BLaER1 (cell line): ENCODE measurements around the gene SSBP2.

ENCODE experiments used
- H3K27ac ChIP-seq: shearing (Covaris generic); formaldehyde crosslinking; 2 replicates; pipeline ENCODE4 v1.8.1; 2022
- H3K27me3 ChIP-seq: shearing (Covaris generic); formaldehyde crosslinking; 2 replicates; pipeline ENCODE4 v1.8.1; 2022
- H3K36me3 ChIP-seq: shearing (Covaris generic); formaldehyde crosslinking; 2 replicates; pipeline ENCODE4 v1.8.1; 2022
- H3K4me1 ChIP-seq: shearing (Covaris generic); formaldehyde crosslinking; 2 replicates; pipeline ENCODE4 v1.8.1; 2022
- H3K4me2 ChIP-seq: shearing (Covaris generic); formaldehyde crosslinking; 2 replicates; pipeline ENCODE4 v1.8.1; 2022
- H3K4me3 ChIP-seq: shearing (Covaris generic); formaldehyde crosslinking; 2 replicates; pipeline ENCODE4 v1.8.1; 2022
- H3K9ac ChIP-seq: shearing (Covaris generic); formaldehyde crosslinking; 2 replicates; pipeline ENCODE4 v1.8.1; 2022
- H3K9me3 ChIP-seq: shearing (Covaris generic); formaldehyde crosslinking; 2 replicates; pipeline ENCODE4 v1.8.1; 2022
- H4K20me1 ChIP-seq: shearing (Covaris generic); formaldehyde crosslinking; 2 replicates; pipeline ENCODE4 v1.8.1; 2022
- Cebpa-rat ChIP-seq: shearing (Covaris generic); IDR thresholded peaks from 2 replicates; pipeline ENCODE4 v1.8.1; 2022

SSBP2 gene

DNA sequence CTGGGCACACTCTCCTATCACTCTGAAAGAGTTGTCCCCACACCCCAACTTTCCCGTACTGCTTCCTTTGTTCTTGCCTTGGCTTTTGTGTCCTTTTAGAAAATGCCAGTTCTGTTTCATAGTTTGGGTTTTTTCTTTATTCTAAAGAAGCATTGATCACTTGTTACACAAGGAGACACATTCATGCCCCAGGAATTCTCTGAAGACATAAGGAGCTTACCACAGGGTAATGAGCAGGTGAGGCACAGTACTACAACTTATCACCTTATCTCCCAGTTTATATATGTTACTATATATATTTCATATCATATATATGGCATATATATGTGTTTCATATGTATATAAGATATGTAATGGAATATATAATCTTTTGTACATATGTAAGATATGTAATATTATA lies 6.5 kb upstream of the SSBP2 start:
- Histone ChIP-seq H3K9me3 (no peaks in the 10 kb centered on the region; the same call in 1 of the 2 replicates), H3K4me3 (no peak overlapping the region), H3K27ac (no peak overlapping the region), H3K4me2 (no peak overlapping the region), H4K20me1 (no peaks in the 10 kb centered on the region), H3K9ac (no peak overlapping the region), H3K36me3 (no peaks in the 10 kb centered on the region), H3K4me1 (peaks cover 21% of the 10 kb centered on the region), H3K27me3 (no peaks in the 10 kb centered on the region)
- TF ChIP-seq Cebpa-rat = no peak

DNA sequence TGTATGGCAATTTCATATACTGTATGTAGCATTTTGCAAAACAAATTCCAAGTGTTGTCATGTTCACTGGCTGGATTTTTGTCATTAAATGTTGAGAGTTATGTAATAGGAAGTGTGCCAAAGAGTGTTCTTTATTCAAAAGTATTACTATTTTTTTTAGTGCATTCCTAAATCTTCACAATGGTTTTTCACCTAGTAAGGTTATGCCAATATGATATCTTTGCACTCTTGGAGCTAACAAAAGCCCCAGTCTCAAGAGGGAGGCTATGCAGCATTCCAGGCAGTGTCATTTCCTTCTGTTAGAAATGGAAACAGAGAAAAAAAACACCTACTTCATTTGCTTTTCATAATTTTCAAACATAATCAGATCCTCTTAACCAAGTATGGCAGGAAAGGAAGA lies 5.1 kb upstream of the SSBP2 start:
- no peak overlapping the region for H3K4me2 ChIP-seq
- TF ChIP-seq Cebpa-rat = no peak
- H4K20me1 ChIP-seq = no peaks in the 10 kb centered on the region
- no peak overlapping the region for H3K27ac ChIP-seq
- no peaks in the 10 kb centered on the region; the same call in 1 of the 2 replicates for H3K9me3 ChIP-seq
- no peak overlapping the region for H3K9ac ChIP-seq
- no peaks in the 10 kb centered on the region for H3K27me3 ChIP-seq
- peaks cover 28% of the 10 kb centered on the region for H3K4me1 ChIP-seq
- H3K4me3 ChIP-seq = no peak overlapping the region
- H3K36me3 ChIP-seq = no peaks in the 10 kb centered on the region

DNA sequence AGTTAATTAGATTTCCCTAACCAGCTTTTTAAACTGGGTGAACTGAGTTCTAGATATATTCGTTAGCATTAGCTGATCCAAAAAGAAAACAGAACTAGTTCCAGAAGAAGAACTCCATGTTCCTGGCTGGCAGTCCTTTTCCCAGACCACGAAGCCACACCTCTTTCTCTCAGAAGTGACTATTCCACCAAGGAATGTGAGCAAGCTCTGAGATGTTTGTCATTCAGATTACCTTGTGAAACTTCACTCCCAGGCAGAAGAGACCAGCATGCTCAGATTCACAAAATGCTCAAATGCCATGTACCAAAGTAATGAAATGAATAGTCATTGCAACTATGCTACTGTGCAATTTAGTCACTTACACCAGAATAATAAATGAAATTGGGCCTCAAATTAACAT lies 4.4 kb upstream of the SSBP2 start:
- no peaks in the 10 kb centered on the region for H3K27me3 ChIP-seq
- H3K9me3 ChIP-seq = no peaks in the 10 kb centered on the region; the same call in 1 of the 2 replicates
- H4K20me1 ChIP-seq = no peaks in the 10 kb centered on the region
- H3K4me2 ChIP-seq = no peak overlapping the region
- no peak overlapping the region for H3K9ac ChIP-seq
- H3K4me1 ChIP-seq = peaks cover 23% of the 10 kb centered on the region
- no peaks in the 10 kb centered on the region for H3K36me3 ChIP-seq
- no peak overlapping the region for H3K27ac ChIP-seq
- TF ChIP-seq Cebpa-rat = no peak
- H3K4me3 ChIP-seq = no peak overlapping the region

DNA sequence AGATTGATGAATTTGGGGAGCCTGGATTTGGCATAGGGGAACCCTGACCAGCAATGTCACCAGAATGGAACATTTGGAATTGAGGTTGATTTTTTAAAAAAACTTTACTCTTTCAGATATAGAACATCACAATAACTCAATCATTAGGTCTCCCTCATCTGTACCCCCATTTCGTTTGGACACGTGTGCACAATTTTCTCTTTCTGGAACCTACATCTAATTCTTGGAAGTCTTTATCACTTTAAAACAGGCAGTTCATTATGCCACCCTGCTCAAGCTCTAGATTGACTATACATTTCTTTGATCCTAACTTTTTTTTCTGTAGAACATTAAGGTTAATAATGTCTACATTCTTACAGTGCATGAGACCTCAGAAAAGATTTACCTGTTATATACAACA lies 3.7 kb upstream of the SSBP2 start:
- H3K4me2 ChIP-seq = no peak overlapping the region
- no peak for TF ChIP-seq Cebpa-rat
- H3K4me1 ChIP-seq = peaks cover 16% of the 10 kb centered on the region
- no peak overlapping the region for H3K4me3 ChIP-seq
- H3K27ac ChIP-seq = no peak overlapping the region
- no peak overlapping the region for H3K9ac ChIP-seq
- H3K27me3 ChIP-seq = no peaks in the 10 kb centered on the region
- H3K36me3 ChIP-seq = no peaks in the 10 kb centered on the region
- no peaks in the 10 kb centered on the region for H4K20me1 ChIP-seq
- no peaks in the 10 kb centered on the region; the same call in 1 of the 2 replicates for H3K9me3 ChIP-seq

DNA sequence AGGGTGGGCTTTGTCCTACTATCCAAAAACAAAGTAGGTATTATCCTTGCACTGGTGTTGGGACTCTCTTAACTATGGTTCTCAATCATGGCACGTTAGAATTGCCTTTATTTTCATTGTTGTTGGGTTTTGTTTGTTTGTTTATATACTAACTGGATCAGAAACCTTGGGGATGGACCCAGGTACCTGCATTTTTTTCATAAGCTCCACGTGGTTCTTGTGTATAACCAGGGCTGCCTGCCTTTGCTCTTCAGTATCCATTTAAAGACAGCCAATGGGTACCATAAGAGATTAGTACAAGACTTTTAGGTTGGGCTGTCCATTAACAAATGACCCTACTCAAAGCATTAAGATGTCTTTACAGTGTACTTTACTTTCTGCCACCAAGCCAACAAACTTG lies 2.5 kb upstream of the SSBP2 start:
- Histone ChIP-seq H3K27ac (no peak overlapping the region), H3K4me3 (no peak overlapping the region), H3K4me1 (peaks cover 15% of the 10 kb centered on the region), H4K20me1 (peaks cover 10% of the 10 kb centered on the region; the same call in 1 of the 2 replicates), H3K27me3 (no peaks in the 10 kb centered on the region), H3K9ac (no peak overlapping the region), H3K4me2 (no peak overlapping the region), H3K36me3 (no peaks in the 10 kb centered on the region), H3K9me3 (no peaks in the 10 kb centered on the region; the same call in 1 of the 2 replicates)
- no peak for TF ChIP-seq Cebpa-rat

DNA sequence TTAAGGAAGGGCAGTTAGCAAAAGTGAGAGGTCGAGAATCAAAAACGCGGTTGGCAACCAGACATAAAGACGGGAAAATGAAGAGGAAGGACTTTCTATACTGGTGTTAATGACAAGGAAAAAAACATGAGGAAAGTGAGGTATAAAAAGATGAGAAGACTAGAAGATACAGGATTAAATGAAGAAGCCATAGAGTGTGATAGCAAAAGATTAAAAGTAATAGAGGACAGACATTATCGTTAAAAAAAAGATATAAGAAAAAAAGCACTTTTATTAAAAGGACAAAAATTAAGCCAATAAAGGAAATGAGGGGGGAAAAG lies 1.7 kb upstream of the SSBP2 start:
- TF ChIP-seq Cebpa-rat = no peak
- H3K4me2 ChIP-seq = peak overlapping the region; percentile 92
- no peak overlapping the region for H3K9ac ChIP-seq
- H3K9me3 ChIP-seq = no peaks in the 10 kb centered on the region
- no peak overlapping the region for H3K27ac ChIP-seq
- no peak overlapping the region for H3K4me3 ChIP-seq
- peaks cover 18% of the 10 kb centered on the region; the same call in 1 of the 2 replicates for H4K20me1 ChIP-seq
- H3K27me3 ChIP-seq = no peaks in the 10 kb centered on the region
- peaks cover 23% of the 10 kb centered on the region for H3K4me1 ChIP-seq
- no peaks in the 10 kb centered on the region for H3K36me3 ChIP-seq

DNA sequence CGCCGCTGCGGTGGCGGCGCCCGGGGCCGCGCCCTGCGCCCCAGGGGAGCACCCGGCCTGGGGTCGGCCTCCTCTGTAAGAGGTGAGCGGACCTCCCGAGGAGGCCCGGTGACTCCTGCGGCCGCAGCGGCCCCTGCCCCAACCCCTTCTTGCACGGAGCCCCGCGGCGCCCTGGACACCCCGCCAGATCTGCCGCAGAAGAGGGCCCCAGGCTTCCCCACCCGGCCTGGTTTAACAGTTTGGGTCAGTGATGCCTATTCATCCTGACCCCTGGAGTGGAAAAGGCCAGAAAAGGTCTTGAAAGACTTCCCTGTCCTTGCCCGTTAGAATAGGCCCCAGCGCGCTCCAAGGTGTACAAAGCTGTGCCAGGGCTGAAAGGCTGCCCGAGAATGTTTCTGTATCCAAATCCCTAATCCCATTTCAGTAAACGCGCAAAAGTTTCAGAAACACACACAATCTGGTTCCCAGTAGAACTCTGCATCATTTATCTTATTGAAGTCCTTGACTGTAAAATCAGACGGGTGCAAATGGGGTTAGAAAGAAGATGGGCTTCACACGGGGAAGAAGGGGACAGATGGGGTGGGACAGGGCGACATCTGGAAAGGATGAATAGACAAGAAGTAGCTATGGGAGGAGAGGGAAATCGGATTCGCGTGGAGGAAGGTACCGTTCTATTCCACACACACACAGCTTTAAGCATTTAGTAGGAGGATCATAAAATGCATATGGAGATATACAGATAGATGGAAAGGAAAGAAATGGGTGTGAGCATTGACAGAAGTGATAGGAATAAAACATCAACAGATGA lies 1.1 kb upstream of the SSBP2 start:
- Histone ChIP-seq H3K27ac (peak overlapping the region; percentile 93), H3K36me3 (no peaks in the 10 kb centered on the region), H3K4me3 (peak overlapping the region; percentile 75), H3K4me1 (peaks cover 29% of the 10 kb centered on the region), H4K20me1 (peaks cover 24% of the 10 kb centered on the region), H3K4me2 (peak overlapping the region; percentile 92), H3K9me3 (no peaks in the 10 kb centered on the region), H3K9ac (peak overlapping the region; percentile 87), H3K27me3 (no peaks in the 10 kb centered on the region)
- no peak for TF ChIP-seq Cebpa-rat

DNA sequence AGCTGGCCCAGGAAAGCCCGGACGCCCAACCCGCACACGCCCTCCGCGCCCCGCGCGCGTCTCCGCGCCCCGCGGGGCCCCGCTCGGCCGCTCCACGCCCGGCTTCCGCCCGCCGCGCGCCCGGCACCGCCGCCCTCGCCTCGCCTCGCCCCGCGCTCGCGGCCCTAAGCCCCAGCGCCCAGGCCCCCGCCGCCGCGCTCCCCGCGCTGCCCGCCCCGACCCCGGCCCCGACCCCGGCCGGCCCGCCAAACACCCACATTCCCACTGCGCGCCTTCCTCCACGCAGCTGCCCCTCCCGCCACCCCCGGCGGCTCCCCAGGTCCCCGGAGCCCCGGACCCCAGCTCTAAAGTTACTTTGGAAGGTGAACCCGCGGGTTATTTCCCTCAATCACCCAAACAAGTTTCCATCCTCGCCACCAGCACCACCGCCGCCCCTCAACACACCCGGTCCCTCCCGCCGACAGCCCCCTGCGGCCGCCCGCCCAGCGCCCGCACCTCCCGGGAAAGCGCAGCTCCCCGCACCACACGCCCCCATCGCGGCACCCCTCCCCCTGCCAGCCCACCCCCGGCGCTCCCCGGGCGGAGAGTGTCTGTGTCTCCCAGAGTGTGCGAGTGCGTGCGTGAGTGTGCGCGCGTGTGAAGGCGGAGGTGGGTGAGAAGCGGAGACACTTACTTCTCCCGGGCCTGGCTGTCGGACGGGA lies 439 bp downstream of the SSBP2 start:
- H3K36me3 ChIP-seq = no peaks in the 10 kb centered on the region
- H3K9me3 ChIP-seq = no peaks in the 10 kb centered on the region
- no peak overlapping the region; the same call in 1 of the 2 replicates for H3K4me2 ChIP-seq
- TF ChIP-seq Cebpa-rat = no peak
- peak overlapping the region; percentile 78 for H3K9ac ChIP-seq
- H3K4me1 ChIP-seq = peaks cover 45% of the 10 kb centered on the region
- H3K27me3 ChIP-seq = no peaks in the 10 kb centered on the region
- peak overlapping the region; percentile 77 for H3K4me3 ChIP-seq
- peaks cover 39% of the 10 kb centered on the region for H4K20me1 ChIP-seq
- peak overlapping the region; percentile 78 for H3K27ac ChIP-seq

DNA sequence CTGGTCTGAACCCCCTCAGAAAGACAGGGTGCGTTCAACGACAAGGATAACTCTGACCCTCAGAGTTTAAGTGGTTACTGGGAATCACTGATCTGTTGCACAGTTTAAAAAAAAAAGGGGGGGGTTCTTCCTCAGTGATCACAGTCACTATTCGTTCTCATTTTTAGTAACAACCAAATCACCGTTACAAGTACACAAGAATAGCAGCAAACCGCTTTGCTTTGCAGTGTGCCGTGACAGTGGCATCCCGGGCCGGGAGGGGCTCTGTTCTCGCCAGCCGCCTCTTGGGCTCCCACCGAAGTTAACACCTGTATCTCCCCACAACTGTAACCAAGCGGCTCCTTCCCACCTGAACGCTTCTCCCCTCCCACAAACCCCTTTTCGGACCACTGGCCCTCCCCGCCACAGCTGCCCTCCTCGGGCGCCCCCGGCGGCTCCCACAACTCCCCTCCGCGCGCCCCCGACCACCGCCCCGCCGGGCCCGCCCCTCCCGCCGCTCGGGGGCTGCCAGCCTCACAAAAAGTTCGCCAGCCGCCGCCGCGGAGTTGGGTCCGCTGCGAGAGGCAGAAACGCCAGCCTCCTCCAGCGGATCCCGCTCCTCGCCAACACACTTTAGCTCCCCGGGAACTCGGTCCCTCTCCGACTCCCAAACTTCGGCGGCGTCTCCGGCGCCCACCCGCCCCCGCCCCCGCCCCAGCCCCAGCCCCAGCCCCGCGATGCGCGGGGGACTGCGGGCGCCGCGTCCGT lies 1.2 kb downstream of the SSBP2 start:
- no peak for TF ChIP-seq Cebpa-rat
- H4K20me1 ChIP-seq = peaks cover 47% of the 10 kb centered on the region
- peak overlapping the region; percentile 78 for H3K9ac ChIP-seq
- peak overlapping the region; percentile 77 for H3K4me3 ChIP-seq
- H3K27ac ChIP-seq = peak overlapping the region; percentile 78
- no peaks in the 10 kb centered on the region for H3K36me3 ChIP-seq
- H3K9me3 ChIP-seq = no peaks in the 10 kb centered on the region
- H3K4me1 ChIP-seq = peaks cover 50% of the 10 kb centered on the region
- peak overlapping the region; percentile 83 for H3K4me2 ChIP-seq
- H3K27me3 ChIP-seq = no peaks in the 10 kb centered on the region

DNA sequence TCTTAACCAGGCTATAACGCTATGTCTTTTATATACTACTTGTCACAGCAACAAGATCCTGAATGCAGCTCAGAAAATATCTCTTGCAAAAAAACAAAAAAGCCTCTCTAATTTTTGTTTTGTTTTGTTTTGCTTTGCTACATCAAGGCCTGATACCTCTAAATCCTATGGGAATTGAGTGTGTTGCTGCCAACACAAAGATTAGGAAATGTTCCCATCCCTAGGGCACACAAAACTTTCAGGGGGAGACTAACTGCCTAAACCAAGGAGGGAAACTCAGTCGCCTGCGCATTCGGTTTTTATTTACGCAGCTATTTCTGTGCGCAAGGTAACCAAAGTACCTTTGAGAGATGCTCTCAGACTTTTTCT lies 1.7 kb downstream of the SSBP2 start:
- H4K20me1 ChIP-seq = peaks cover 51% of the 10 kb centered on the region
- TF ChIP-seq Cebpa-rat = no peak
- H3K27ac ChIP-seq = peak overlapping the region; percentile 78
- H3K9ac ChIP-seq = peak overlapping the region; percentile 78
- peak overlapping the region; percentile 77 for H3K4me3 ChIP-seq
- H3K36me3 ChIP-seq = no peaks in the 10 kb centered on the region
- peak overlapping the region; percentile 83 for H3K4me2 ChIP-seq
- peaks cover 50% of the 10 kb centered on the region for H3K4me1 ChIP-seq
- H3K27me3 ChIP-seq = no peaks in the 10 kb centered on the region
- H3K9me3 ChIP-seq = no peaks in the 10 kb centered on the region
